Activated CD8-positive, alpha-beta memory T cell treated with anti-CD3 and anti-CD28 coated beads for 36 hours (primary cell): ENCODE data around the gene ADPRM. TPM values are rescaled to one million over a fixed set of nuclear protein-coding genes. Genes with fewer than 3 reads are reported as not detected.

Experiments used
- CTCF ChIA-PET: fragments of 350-600 bp; sonication (Branson Sonifier 250); formaldehyde crosslinking; loops from one replicate; lab custom pipeline; 2021; ENCODE audit warnings: antibody characterized with exemption; lab: Charles Lee
- POLR2A ChIA-PET: fragments of 350-600 bp; sonication (Branson Sonifier 250); formaldehyde crosslinking; loops from one replicate; lab custom pipeline; 2021; ENCODE audit warnings: antibody characterized with exemption; lab: Charles Lee
- total RNA-seq, 2 experiments: library from RNA; stranded (reverse); gene quantifications; one replicate each; pipeline ENCODE4 v1.2.3, GENCODE V29; 2021

Gene ADPRM, protein sequence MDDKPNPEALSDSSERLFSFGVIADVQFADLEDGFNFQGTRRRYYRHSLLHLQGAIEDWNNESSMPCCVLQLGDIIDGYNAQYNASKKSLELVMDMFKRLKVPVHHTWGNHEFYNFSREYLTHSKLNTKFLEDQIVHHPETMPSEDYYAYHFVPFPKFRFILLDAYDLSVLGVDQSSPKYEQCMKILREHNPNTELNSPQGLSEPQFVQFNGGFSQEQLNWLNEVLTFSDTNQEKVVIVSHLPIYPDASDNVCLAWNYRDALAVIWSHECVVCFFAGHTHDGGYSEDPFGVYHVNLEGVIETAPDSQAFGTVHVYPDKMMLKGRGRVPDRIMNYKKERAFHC
- 1 to 10 TPM; 8.6 to 8.8 TPM for total RNA-seq

DNA sequence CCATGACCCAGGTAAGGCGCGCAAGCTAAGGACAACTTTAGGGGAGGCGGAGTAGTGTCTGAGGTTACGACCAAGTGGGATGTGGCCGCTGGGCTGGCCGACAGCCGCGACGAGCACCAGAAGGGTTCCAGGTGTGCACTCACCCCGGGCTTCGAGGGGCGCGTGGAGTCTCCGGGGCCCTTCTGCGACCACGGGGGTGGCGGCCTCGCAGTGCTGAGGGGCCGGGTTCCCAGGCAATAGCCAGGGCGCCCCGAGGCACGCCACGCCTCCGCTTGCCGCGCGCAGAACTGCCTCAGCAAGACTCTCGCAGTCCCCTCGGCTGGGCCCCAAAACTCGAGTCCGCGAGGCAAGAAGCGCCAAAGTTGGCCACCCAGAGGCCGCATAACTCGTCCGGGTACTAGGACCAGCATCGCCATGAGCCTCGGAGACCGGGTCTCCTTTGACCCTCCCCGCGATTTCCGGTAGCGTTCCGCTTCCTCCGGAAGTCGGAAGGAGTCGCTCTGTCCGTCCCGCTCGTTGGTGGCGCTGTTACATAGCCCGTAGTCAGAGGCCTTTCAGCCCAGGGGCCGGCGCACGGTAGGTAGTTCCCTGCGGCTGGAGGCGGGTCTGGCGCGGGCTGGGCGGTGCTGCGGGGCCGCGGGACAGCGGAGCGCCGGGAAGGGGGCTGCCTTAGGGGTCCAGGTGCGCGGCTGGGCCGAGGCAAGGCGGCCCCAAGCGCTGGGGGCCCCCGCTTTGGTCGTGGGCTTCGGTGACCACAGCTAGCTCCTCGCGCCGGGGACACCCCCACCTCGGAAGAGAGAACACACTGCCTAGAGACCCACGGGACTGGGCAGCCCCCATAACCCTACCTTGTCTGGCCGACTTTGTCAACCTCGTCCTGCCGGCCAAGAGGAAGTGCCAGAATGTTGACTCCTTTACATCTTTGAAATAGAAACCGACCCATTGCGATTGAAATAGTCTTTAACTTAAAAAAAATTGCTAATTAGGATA lies at the start of gene ADPRM, which contains the start of gene SCO1:
Gene ADPRM (plus strand): TSS at position 503 of the 990 bp plus-strand sequence. CDS start 7,333 bp downstream, outside the sequence.
Gene SCO1 (minus strand): TSS at position 442 of the 990 bp plus-strand sequence. CDS start 26 bp downstream, at position 416.
- POLR2A ChIA-PET: interaction anchor here (0.5 kb wide), 1 partner anchor 20 kb away, joined by 3 read pairs; no protein-coding TSS in a partner anchor
- CTCF ChIA-PET: interaction anchor here (1.6 to 1.7 kb wide), 2 partner anchors 51 to 66 kb away, joined by 4 to 5 read pairs; no protein-coding TSS in a partner anchor

GRCh38 chr17:10648381-10648780 lies 49.0 kb upstream of the ADPRM start:
- CTCF ChIA-PET: no interaction called here
- POLR2A ChIA-PET: no interaction called here

DNA sequence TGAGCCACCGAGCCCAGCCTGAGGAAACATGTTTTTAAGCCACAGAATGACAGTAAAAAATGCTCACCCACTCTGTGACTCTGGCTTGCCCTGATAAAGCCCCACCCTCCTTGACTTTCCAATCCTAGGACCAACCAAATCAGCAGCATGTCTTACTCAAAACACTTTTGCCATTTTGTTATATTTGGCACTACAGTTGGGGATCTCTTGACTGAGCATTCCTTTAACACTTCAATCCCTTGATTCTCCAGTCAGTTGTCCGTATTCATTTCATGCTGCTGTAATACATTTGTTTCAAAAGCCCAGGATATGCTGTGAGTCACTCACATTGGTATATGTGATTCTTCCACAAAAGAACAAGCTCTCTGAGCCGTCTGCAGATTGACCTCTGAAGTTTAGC lies 48.4 kb upstream of the ADPRM start:
- POLR2A ChIA-PET: no interaction called here
- CTCF ChIA-PET: no interaction called here

GRCh38 chr17:10649602-10650001 lies 47.8 kb upstream of the ADPRM start:
- ChIA-PET POLR2A (no interaction called here), CTCF (no interaction called here)

DNA sequence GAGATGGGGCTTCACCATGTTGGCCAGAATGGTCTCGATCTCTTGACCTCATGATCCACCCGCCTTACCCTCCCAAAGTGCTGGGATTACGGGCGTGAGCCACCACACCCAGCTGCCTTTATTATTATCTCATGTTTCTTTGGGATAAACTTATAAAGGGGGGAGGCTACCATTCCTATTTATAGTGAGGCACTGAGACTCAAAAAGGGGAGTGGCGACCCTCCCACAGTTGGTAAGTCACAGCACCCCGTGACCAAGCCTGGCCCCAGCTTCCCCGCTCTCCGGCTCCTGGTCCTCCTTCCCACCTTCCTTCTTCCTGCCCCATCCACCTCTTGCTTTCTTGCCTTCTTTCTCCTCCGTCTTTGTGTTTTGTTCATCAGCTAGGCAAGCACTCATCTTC lies 45.5 kb upstream of the ADPRM start:
- ChIA-PET CTCF (no interaction called here), POLR2A (no interaction called here)

GRCh38 chr17:10652984-10653659 lies 44.3 kb upstream of the ADPRM start:
- POLR2A ChIA-PET: no interaction called here
- CTCF ChIA-PET: interaction anchor here (0.6 kb wide), 1 partner anchor 77 kb away, joined by 3 read pairs; no protein-coding TSS in a partner anchor

DNA sequence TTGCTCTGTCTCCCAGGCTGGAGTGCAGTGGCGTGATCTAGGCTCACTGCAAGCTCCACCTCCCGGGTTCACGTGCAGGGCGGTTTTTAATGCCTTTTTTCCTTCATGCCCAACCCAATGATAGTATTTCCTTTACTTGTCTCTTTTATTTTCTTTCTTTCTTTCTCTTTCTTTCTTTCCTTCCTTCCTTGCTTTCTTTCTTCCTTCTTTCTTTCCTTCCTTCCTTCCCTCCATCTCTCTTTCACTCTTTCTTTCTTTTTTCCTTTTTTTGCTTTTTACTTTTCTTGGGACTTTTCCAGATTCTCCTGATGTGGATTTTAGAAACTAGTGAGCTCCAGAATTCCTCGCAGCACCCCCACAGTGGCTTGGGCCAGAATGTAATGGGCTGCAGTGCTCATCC lies 43.4 kb upstream of the ADPRM start:
- CTCF ChIA-PET: no interaction called here
- POLR2A ChIA-PET: no interaction called here

DNA sequence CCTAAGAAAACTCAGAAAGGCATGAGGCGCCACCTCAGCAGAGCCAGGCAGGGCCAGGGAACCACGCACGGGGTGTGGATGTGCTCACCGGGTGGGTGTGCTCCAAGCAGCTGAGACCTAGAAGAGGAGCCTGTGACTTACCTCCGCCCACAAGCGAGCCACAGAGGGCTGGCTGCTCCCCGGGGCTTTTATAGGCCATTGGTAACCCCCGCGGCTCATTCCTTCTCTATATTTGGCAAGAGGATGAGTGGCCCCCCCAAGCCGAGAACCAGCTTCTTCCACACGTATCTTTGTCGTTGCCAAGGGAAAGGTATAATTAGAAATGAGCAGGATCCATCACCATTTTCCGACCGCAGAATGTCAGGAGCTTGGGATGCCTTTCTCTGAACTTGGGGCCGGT lies 40.2 kb upstream of the ADPRM start, which contains the start of gene MYH3:
Gene MYH3 (minus strand): TSS at position 162 of the 400 bp plus-strand sequence. CDS start 2,245 bp downstream, outside the sequence.
- CTCF ChIA-PET: interaction anchor here (0.7 to 1.0 kb wide), 2 partner anchors 11 to 39 kb away, joined by 3 to 5 read pairs; no protein-coding TSS in a partner anchor

GRCh38 chr17:10657879-10658278 lies 39.5 kb upstream of the ADPRM start:
- CTCF ChIA-PET: interaction anchor here (0.7 to 1.0 kb wide), 2 partner anchors 11 to 40 kb away, joined by 3 to 5 read pairs; no protein-coding TSS in a partner anchor

More for the DNA sequence above, 40.2 kb upstream of the ADPRM start, which contains the start of gene MYH3:
- POLR2A ChIA-PET: no interaction called here

GRCh38 chr17:10661437-10661836 lies 36.0 kb upstream of the ADPRM start:
- POLR2A ChIA-PET: no interaction called here
- CTCF ChIA-PET: interaction anchor here (0.6 to 1.7 kb wide), 2 partner anchors 44 to 910 kb away, joined by 3 to 4 read pairs; no protein-coding TSS in a partner anchor

More at GRCh38 chr17:10657879-10658278, 39.5 kb upstream of the ADPRM start:
- POLR2A ChIA-PET: no interaction called here

- ChIA-PET CTCF (no interaction called here), POLR2A (no interaction called here)
These were observed 34.2 kb upstream of the ADPRM start for GRCh38 chr17:10663231-10663630.

DNA sequence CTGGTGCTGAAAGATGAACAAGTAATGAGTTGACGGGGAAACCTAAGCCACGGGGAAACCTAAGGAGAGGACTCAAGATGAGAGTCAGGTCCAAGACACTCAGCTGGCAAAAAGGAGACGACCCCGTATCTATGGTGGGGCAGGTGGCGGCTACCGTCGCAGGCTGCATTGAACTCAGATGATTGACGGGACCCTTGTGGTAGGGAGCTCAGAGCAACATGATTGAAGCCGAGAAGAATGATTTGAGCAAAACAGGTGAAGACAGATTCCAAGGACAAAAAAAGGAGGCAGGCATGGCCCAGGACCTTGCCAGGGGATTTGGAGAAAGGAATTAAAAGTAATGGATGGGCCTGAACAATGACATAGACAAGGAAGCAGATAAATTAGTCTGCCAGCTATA lies 32.8 kb upstream of the ADPRM start:
- POLR2A ChIA-PET: no interaction called here
- CTCF ChIA-PET: interaction anchor here (0.8 kb wide), 1 partner anchor 181 kb away, joined by 4 read pairs; no protein-coding TSS in a partner anchor

DNA sequence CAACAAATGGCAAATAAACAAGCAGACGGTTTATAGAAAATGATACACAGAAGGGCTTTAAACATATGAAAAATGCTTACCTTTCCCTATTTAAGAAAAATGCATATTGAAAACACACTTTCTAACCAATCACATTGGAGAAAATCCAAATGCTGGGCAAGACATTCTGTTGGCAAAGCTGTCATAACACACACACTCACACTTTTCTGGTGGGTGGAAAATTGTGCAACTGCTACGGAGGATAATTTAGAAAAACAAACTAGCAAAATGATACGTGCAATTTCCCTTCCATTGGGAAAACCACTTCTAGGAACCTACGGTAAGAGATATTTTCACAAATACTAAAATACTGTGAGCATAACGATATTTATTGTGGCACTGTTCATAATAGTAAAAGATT lies 30.5 kb upstream of the ADPRM start:
- ChIA-PET POLR2A (no interaction called here), CTCF (interaction anchor here (0.6 kb wide), 1 partner anchor 181 kb away, joined by 4 read pairs; no protein-coding TSS in a partner anchor)

DNA sequence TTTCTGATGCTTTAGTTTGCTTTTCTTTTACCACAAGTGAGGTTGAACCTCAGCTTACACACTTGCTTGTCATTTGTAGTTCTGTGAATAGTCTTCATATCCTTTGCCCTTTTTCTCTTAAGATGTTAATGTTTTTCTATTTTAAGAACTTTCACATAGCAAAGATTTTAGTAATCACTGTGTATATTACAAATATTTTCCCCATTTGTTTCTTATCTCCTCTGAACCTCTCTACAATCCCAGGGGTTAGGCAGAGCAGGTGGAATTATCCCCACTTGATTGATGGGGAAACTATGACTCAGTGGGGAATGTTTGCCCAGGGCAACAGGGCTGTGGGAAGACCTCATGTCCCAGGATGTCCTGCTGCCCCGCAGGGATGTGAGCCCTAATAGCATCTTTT lies 28.6 kb upstream of the ADPRM start:
- CTCF ChIA-PET: interaction anchor here (0.6 kb wide), 1 partner anchor 9 kb away, joined by 3 read pairs; no protein-coding TSS in a partner anchor
- POLR2A ChIA-PET: no interaction called here

- ChIA-PET POLR2A (no interaction called here), CTCF (interaction anchor here (1.2 kb wide), 1 partner anchor 21 kb away, joined by 3 read pairs; no protein-coding TSS in a partner anchor)
These were observed 24.1 kb upstream of the ADPRM start for GRCh38 chr17:10673312-10673711.

GRCh38 chr17:10674704-10675103 lies 22.7 kb upstream of the ADPRM start:
- CTCF ChIA-PET: no interaction called here
- POLR2A ChIA-PET: no interaction called here

DNA sequence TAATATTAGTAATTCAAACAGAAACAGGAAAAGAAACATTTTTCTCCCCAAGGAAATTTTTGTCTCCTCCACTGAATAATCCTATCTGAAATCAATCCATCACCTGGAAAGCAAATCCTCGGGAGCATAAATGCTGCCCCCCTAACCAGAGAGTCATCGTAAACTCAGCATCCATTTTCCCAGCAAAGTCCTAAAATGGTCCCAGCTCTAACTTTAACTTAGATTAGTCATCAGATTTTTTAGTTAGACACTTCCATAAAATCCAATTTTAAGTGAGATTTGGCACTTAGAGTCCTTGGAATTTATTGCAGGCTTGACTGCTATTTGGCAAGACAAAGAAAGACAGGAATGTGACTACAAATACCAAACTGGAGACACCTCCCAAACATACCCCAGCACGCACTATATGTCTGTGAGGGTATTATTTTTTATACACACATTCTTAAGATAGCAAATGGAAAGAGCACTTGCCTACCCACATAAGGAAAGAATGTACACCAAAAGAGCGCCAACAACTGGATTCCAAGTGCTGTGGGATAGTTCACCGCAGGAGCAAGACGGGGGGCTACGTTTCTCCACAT lies 15.4 kb upstream of the ADPRM start:
- POLR2A ChIA-PET: no interaction called here
- CTCF ChIA-PET: interaction anchor here (0.6 kb wide), 1 partner anchor 32 kb away, joined by 3 read pairs; no protein-coding TSS in a partner anchor

DNA sequence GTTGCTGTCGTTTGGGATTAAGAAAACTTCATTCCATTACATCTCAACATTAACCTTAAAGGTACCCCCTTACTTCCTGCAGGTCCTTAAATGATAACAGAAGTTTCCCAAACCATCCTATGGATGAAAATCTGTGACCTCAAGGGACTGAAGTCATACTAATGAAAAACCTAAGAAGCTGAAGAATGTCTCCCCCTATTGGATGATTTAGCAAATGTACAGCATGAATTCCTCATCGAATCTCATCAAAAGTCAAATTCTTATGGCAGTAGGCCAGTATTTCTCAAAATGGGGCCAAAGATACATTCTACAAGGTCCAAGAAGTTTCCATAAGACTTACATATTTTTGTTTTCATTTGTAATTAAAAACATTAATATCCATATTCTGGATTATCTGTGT lies 13.5 kb upstream of the ADPRM start:
- ChIA-PET POLR2A (no interaction called here), CTCF (interaction anchor here (0.7 to 1.5 kb wide), 3 partner anchors 10 to 44 kb away, joined by 3 to 5 read pairs (median 3); no protein-coding TSS in a partner anchor)
